ENCODE results near the gene ESYT2. TPM values are rescaled to one million over a fixed set of nuclear protein-coding genes. Genes with fewer than 3 reads are reported as not detected.
A peak's percentile ranks its signal among the peaks of the same experiment; 100 is the strongest.

Gene ESYT2
- total RNA-seq, 1 experiment from 2014 or later = 37.5 TPM

DNA sequence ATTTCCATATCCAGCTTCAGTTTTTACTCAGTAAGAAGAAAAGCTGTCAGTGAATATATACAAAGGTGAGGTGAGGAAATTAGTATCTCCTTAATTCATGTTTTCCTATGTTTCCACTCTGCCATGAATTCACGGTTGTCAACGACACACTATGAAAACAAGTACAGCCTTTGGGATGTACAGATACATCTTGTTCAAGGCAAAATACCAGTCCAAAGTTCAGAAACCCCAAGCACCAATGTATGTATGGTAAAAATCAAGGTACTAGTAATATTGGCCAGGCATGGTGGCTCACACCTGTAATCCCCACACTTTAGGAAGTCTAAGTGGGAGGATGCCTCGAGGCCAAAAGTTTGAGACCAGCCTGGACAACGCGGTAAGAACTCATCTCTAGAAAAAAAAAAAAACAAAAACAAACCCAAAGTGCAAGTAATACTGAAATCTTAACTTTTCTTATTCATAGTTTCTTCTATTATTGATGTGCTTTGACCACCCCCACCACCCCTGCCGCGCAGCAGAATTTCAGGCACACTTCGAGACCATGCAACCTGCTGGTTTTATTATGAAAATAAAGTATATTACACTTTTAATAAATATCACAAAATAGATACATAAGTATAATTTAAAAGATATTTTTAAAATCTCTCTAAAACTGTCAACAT, 3.5 kb downstream of the ESYT2 start:
- Histone ChIP-seq H3K4me3 (ENCODE audit: low read depth, low read length, poor library complexity, severe bottlenecking) (no peak overlapping the region), H3K4me1 (ENCODE audit: insufficient read depth, low read length, poor library complexity, severe bottlenecking) (peaks cover 20% of the 10 kb centered on the region), H3K27me3 (replicated peaks; ENCODE audit: insufficient read depth, low read depth, low read length, poor library complexity) (no peaks in the 10 kb centered on the region), H3K27ac (ENCODE audit: low read depth, low read length, poor library complexity, severe bottlenecking) (no peak overlapping the region), H3K36me3 (ENCODE audit: insufficient read depth, low read length, poor library complexity, severe bottlenecking) (no peaks in the 10 kb centered on the region), H3K9me3 (ENCODE audit: low read depth, low read length, poor library complexity, severe bottlenecking) (no peaks in the 10 kb centered on the region)
- BruUV-seq (replicated peaks) = no TSS peak
- POLR2A ChIA-PET (ENCODE audit: low non-redundant PET) = no interaction called here
- TF ChIP-seq, protein P1, sequence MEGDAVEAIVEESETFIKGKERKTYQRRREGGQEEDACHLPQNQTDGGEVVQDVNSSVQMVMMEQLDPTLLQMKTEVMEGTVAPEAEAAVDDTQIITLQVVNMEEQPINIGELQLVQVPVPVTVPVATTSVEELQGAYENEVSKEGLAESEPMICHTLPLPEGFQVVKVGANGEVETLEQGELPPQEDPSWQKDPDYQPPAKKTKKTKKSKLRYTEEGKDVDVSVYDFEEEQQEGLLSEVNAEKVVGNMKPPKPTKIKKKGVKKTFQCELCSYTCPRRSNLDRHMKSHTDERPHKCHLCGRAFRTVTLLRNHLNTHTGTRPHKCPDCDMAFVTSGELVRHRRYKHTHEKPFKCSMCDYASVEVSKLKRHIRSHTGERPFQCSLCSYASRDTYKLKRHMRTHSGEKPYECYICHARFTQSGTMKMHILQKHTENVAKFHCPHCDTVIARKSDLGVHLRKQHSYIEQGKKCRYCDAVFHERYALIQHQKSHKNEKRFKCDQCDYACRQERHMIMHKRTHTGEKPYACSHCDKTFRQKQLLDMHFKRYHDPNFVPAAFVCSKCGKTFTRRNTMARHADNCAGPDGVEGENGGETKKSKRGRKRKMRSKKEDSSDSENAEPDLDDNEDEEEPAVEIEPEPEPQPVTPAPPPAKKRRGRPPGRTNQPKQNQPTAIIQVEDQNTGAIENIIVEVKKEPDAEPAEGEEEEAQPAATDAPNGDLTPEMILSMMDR (conservative IDR thresholded peaks at IDR 0.05; ENCODE audit: low read depth, low read length) = no peak
- TF ChIP-seq EZH2 (IDR thresholded peaks at IDR 0.05; ENCODE audit: borderline replicate concordance, low read depth, low read length, poor library complexity, severe bottlenecking) = no peak
- DNase-seq (ENCODE audit: low spot score) = no peak
- intact Hi-C loops (cut with micrococcal nuclease; ENCODE audit: unreplicated experiment) = no loop called here
- CTCF ChIA-PET = no interaction called here

DNA sequence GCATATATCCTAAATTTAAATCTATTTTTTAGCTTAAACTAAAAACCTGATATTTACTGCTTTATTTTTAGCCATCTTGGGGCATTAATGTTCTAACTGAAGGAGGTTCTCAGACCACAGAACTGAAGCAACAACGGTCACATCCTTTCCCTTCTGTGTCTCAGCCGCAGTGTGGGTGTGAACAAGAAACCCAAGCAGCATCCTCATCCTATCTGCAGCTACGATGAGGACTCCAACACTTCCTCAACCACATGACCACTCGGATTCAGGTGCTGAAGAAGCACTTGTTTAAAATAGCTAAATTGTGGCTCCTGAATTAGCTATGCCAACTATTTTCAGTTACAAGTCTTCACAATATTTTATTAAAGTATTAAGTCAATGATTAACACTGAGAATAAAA, 5.3 kb downstream of the ESYT2 start:
- TF ChIP-seq, protein P1 (conservative IDR thresholded peaks at IDR 0.05; ENCODE audit: low read depth, low read length) = no peak
- no peak for TF ChIP-seq EZH2 (IDR thresholded peaks at IDR 0.05; ENCODE audit: borderline replicate concordance, low read depth, low read length, poor library complexity, severe bottlenecking)
- no peak overlapping the region for H3K27ac ChIP-seq (ENCODE audit: low read depth, low read length, poor library complexity, severe bottlenecking)
- ChIA-PET CTCF (no interaction called here), POLR2A (ENCODE audit: low non-redundant PET) (no interaction called here)
- H3K36me3 ChIP-seq (ENCODE audit: insufficient read depth, low read length, poor library complexity, severe bottlenecking) = no peaks in the 10 kb centered on the region
- intact Hi-C loops (cut with micrococcal nuclease; ENCODE audit: unreplicated experiment) = no loop called here
- no TSS peak for BruUV-seq (replicated peaks)
- H3K27me3 ChIP-seq (replicated peaks; ENCODE audit: insufficient read depth, low read depth, low read length, poor library complexity) = no peaks in the 10 kb centered on the region
- H3K9me3 ChIP-seq (ENCODE audit: low read depth, low read length, poor library complexity, severe bottlenecking) = no peaks in the 10 kb centered on the region
- DNase-seq (ENCODE audit: low spot score) = no peak
- peaks cover 25% of the 10 kb centered on the region for H3K4me1 ChIP-seq (ENCODE audit: insufficient read depth, low read length, poor library complexity, severe bottlenecking)
- H3K4me3 ChIP-seq (ENCODE audit: low read depth, low read length, poor library complexity, severe bottlenecking) = no peak overlapping the region

DNA sequence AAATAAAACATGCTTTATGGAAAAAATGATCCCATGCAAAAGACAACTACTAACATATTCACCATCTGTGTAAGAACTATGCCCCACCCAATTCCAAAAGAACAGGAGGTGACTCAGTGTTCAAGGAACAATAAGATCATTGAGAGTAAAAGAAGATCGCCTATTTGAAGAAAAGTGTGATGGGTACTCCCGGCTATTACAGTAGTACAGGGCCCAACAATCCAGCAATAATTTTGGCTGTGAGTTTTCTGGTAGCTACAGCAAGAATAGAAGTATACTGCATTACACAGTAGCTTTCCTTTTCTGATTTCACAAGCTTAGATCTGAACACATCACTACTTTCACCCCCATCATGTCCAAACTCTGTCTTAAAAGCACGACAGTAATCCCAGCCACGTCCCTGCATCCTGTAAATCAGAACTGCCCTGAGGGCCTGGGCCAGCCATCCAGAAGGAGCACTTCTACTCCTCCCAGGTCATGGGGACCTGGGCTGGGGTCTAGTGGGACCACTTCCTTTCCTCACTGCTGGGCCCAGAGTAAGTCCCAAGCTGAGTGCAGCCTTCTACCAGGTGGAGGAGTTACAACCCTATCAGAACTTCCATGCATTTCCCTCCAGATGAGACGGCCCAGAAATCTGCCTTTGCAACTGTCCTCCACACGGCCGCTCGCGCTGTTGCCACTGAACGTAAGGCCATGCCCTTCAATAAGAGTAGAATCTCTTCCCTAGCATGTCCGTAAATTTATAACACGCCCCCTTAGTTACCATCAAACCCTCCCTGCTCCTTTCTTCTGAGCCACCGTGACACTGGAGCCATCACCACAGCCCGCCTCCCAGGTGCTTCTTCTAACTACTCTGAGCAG, 7.9 kb downstream of the ESYT2 start:
- DNase-seq (ENCODE audit: low spot score) = peak; percentile 42
- no peaks in the 10 kb centered on the region for H3K27me3 ChIP-seq (replicated peaks; ENCODE audit: insufficient read depth, low read depth, low read length, poor library complexity)
- H3K4me1 ChIP-seq (ENCODE audit: insufficient read depth, low read length, poor library complexity, severe bottlenecking) = peaks cover 41% of the 10 kb centered on the region
- no peak overlapping the region for H3K27ac ChIP-seq (ENCODE audit: low read depth, low read length, poor library complexity, severe bottlenecking)
- H3K9me3 ChIP-seq (ENCODE audit: low read depth, low read length, poor library complexity, severe bottlenecking) = no peaks in the 10 kb centered on the region
- no TSS peak for BruUV-seq (replicated peaks)
- ChIA-PET CTCF (no interaction called here), POLR2A (ENCODE audit: low non-redundant PET) (no interaction called here)
- TF ChIP-seq, protein P1 (conservative IDR thresholded peaks at IDR 0.05; ENCODE audit: low read depth, low read length) = no peak
- TF ChIP-seq EZH2 (IDR thresholded peaks at IDR 0.05; ENCODE audit: borderline replicate concordance, low read depth, low read length, poor library complexity, severe bottlenecking) = no peak
- H3K36me3 ChIP-seq (ENCODE audit: insufficient read depth, low read length, poor library complexity, severe bottlenecking) = no peaks in the 10 kb centered on the region
- no peak overlapping the region for H3K4me3 ChIP-seq (ENCODE audit: low read depth, low read length, poor library complexity, severe bottlenecking)
- intact Hi-C loops (cut with micrococcal nuclease; ENCODE audit: unreplicated experiment) = no loop called here

All from A673 (cell line).